PFSK-1 (cell line): ENCODE data around the gene ZC3H18.

Experiments used
- FOXP2 ChIP-seq: optimal IDR thresholded peaks from 2 replicates; pipeline ENCODE3; 2011; ENCODE audit warnings: borderline replicate concordance, control low read depth, inconsistent platforms; ENCODE audit not compliant: insufficient read depth; ENCODE audit errors: extremely low read length, extremely low read depth
- POLR2AphosphoS5 ChIP-seq: IDR thresholded peaks from 2 replicates; pipeline ENCODE4 v1.6.1; 2012; ENCODE audit warnings: low read depth, mild to moderate bottlenecking, control low read depth, low read length, moderate library complexity
- SIN3A ChIP-seq: IDR thresholded peaks from 2 replicates; pipeline ENCODE4 v1.6.1; 2012; ENCODE audit warnings: mild to moderate bottlenecking, low read length, moderate library complexity, borderline replicate concordance; ENCODE audit not compliant: insufficient read depth
- TAF1 ChIP-seq: IDR thresholded peaks from 2 replicates; pipeline ENCODE4 v1.6.1; 2012; ENCODE audit warnings: low read length, control low read depth, borderline replicate concordance; ENCODE audit not compliant: insufficient read depth
- TF ChIP-seq, protein P1 (sequence below), 2 experiments: IDR thresholded peaks; 2 replicates each; pipeline versions ENCODE4 v1.6.1 to v1.8.0; 2011 to 2012; ENCODE audit warnings: low read depth in 2 of 2, low read length in 2 of 2, control low read depth in 1 of 2, inconsistent platforms in 1 of 2, mild to moderate bottlenecking in 1 of 2, moderate library complexity in 1 of 2; ENCODE audit not compliant: insufficient read depth in 1 of 2

Gene ZC3H18

DNA sequence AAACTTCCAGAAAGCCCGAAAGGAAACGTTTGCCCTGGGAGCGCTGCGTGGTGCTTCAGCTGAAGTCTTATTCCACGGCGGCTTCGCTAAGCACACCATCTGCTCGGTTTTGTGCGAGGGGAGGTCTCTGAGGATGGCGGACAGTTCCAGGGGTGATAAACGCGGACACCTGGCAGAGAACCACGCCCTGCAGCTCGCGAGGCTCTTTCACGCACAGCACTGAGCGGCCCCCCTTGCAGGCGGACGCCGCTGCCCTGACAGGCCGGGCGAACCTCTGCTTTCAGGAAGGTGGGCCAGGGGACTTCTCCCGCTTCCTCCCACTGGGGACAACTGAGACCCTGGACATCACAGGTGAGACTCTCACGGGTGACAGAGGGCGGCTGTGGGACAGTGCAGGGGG lies 89.0 kb downstream of the ZC3H18 start:
- TF ChIP-seq FOXP2 (no peak), TAF1 (no peak)

DNA sequence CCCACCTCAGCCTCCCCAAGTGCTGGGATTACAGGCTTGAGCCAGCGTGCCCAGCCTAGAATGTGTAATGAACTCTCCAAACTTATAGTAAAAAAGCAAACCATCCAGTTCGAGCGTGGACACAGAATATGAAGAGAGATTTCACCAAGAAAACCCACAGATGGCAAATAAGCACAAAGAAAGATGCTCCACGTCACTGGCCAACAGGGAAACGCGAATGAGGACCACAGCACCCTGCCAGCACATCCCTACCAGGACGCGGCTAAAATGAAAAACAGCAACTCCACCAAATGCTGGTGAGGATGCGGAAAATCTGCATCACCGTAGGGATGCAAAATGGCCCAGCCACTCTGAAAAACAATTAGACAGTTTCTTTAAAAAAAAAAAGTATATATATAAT lies 91.3 kb downstream of the ZC3H18 start:
- TF ChIP-seq POLR2AphosphoS5, result no peak

DNA sequence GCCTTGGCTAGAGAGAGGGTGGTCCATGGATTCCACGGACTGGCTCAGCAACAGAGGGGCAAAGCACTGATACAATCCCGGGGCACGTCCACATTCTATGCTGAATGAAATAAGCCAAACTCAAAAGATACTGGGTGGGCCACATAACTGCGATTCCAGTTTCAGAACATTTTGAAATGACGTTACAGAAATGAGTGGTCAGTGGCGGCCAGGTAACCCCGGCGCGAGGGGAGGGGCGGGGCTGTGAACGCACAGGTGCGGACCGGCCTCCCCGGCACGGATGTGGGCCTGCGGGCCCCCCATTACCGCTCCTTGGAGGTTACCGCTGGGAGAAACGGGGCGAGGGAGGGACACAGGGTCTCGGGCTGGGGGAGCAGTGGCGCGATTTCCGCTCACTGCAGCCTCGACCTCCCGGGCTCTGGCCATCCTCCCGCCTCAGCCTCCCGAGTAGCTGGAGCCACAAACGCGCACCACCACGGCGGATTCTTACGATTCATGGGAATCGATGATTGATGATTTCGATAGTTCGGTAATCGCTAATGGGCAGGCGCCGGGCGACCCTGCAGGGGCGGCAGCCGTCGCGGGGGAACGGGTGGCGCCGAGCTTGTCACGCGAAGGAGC lies 92.1 kb downstream of the ZC3H18 start:
- TF ChIP-seq FOXP2 (no peak), POLR2AphosphoS5 (no peak), TAF1 (no peak), SIN3A (no peak)
- TF ChIP-seq, protein P1, sequence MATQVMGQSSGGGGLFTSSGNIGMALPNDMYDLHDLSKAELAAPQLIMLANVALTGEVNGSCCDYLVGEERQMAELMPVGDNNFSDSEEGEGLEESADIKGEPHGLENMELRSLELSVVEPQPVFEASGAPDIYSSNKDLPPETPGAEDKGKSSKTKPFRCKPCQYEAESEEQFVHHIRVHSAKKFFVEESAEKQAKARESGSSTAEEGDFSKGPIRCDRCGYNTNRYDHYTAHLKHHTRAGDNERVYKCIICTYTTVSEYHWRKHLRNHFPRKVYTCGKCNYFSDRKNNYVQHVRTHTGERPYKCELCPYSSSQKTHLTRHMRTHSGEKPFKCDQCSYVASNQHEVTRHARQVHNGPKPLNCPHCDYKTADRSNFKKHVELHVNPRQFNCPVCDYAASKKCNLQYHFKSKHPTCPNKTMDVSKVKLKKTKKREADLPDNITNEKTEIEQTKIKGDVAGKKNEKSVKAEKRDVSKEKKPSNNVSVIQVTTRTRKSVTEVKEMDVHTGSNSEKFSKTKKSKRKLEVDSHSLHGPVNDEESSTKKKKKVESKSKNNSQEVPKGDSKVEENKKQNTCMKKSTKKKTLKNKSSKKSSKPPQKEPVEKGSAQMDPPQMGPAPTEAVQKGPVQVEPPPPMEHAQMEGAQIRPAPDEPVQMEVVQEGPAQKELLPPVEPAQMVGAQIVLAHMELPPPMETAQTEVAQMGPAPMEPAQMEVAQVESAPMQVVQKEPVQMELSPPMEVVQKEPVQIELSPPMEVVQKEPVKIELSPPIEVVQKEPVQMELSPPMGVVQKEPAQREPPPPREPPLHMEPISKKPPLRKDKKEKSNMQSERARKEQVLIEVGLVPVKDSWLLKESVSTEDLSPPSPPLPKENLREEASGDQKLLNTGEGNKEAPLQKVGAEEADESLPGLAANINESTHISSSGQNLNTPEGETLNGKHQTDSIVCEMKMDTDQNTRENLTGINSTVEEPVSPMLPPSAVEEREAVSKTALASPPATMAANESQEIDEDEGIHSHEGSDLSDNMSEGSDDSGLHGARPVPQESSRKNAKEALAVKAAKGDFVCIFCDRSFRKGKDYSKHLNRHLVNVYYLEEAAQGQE (IDR thresholded peaks at IDR 0.05; ENCODE audit: insufficient read depth in 1 of 2, low read depth in 2 of 2, low read length in 2 of 2), result no peak

DNA sequence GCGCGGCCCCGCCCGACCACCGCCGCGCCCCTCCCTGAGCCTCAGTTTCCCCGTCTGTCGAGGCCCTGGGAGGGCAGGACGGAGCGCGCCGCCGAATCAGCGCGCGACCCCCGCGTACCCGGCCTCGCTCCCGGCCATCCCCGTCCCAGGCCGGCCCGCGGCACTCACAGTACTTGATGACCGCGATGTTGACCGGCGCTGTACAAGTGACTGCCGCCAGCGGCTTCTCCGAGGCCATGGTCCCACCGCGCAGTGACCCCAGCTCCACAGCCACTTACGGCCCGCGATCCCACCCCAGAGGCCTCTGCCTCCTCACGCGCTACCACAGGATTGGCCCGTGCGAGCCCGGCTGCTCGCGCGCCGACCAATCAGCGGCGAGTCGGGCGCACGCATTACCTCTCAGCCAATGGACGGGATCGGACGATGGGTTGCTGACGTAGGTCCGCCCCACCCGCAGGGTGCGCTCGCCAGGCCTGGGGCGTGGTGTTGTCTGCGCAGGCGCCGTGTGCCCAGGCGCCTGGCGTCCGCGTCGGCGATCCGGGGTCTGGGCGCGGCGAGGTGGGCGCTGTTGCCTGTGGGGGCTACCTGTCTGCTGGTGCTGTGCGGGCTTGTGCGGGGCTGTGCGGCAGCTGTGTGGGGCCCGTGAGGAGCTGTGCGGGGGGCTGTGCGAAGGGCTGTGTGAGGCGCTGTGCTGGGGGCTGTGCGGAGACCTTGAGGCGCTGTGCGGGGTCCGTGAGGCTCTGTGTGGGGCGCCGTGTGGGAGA lies 92.8 kb downstream of the ZC3H18 start, which contains the start of gene MVD:
Gene MVD, minus strand, starts transcription at position 249 of the 764 bp plus-strand sequence. Its CDS starts 11 bp downstream, at position 238.
- peak; percentile 45; the same call in 1 of the 2 replicates for TF ChIP-seq TAF1
- TF ChIP-seq FOXP2, result peak; percentile 66
- TF ChIP-seq, protein P1 (IDR thresholded peaks at IDR 0.05; ENCODE audit: insufficient read depth in 1 of 2, low read depth in 2 of 2, low read length in 2 of 2), result 0 out of 4 replicates have a peak, but pooled peaks of 1 of the 2 experiments have one; percentile 26
- peak; percentile 85 for TF ChIP-seq POLR2AphosphoS5
- 0 out of 2 replicates have a peak, but pooled peaks have one; percentile 25 for TF ChIP-seq SIN3A

DNA sequence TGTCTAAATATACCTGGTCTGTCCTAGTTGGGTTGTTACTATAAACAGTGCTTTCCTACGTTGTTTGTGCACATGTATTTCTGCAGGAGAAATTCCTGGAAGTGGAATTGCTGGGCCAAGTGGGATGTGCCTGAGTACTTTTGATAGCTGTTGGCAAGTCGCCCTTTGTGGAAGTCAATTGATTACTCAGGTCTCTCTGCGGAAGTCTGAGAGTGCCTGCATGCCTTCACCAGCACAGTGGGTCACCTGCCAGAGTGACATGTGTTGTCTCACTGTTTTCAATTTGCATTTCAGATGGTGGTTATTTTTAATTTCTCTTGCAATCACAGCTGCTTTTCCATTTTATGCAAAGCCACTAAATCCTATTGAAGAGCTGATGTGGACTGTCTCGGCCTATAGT lies 94.9 kb downstream of the ZC3H18 start:
- no peak for TF ChIP-seq TAF1
- TF ChIP-seq SIN3A, result no peak
- TF ChIP-seq POLR2AphosphoS5, result no peak
- TF ChIP-seq, protein P1 (IDR thresholded peaks at IDR 0.05; ENCODE audit: insufficient read depth in 1 of 2, low read depth in 2 of 2, low read length in 2 of 2), result no peak
- no peak for TF ChIP-seq FOXP2

DNA sequence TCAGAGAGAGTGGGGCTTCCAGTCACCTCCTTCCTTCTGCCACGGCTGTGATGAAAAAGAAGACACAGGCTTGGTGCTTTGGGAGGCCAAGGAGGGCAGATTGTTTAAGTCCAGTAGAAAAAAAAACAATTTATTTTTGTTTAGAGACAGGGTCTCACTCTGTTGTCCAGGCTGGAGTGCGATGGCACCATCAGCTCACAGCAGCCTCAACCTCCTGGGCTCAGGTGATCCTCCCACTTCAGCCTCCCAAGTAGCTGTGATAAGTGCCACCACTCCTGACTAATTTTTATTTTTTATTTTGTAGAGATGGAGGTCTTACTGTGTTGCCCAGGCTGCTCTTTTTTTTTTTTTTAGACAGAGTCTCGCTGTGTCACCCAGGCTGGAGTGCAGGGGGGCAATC lies 95.4 kb downstream of the ZC3H18 start:
- TF ChIP-seq, protein P1 (IDR thresholded peaks at IDR 0.05; ENCODE audit: insufficient read depth in 1 of 2, low read depth in 2 of 2, low read length in 2 of 2), result no peak
- TF ChIP-seq TAF1 (no peak), POLR2AphosphoS5 (no peak), FOXP2 (no peak), SIN3A (no peak)
